HepG2 (cell line): Measurements from ENCODE around the gene RAB43. TPM values are rescaled to one million over a fixed set of nuclear protein-coding genes. Genes with fewer than 3 reads are reported as not detected.

Experiments used
- ARID2 ChIP-seq: sonication (generic); formaldehyde crosslinking; IDR thresholded peaks from 2 replicates; pipeline ENCODE4 v1.8.1; 2022; ENCODE audit warnings: mild to moderate bottlenecking, missing genetic modification reagents, borderline replicate concordance
- CEBPB ChIP-seq: IDR thresholded peaks from 2 replicates; pipeline ENCODE4 v1.6.1; 2011; ENCODE audit warnings: low read depth, low read length, improper control_type of control experiment, borderline replicate concordance
- CHD2 ChIP-seq: IDR thresholded peaks from 2 replicates; pipeline ENCODE4 v1.6.1; 2011; ENCODE audit warnings: low read depth, low read length, improper control_type of control experiment
- ETS1 ChIP-seq: sonication (generic); formaldehyde crosslinking; IDR thresholded peaks from 2 replicates; pipeline ENCODE4 v1.4.0; 2020; ENCODE audit warnings: missing genetic modification reagents
- NFATC3 ChIP-seq: sonication (generic); formaldehyde crosslinking; IDR thresholded peaks from 2 replicates; pipeline ENCODE4 v1.5.1; 2020; ENCODE audit warnings: mild to moderate bottlenecking, missing genetic modification reagents
- YEATS2 ChIP-seq: sonication (generic); formaldehyde crosslinking; IDR thresholded peaks from 2 replicates; pipeline ENCODE4 v1.4.0; 2020; ENCODE audit warnings: missing genetic modification reagents, borderline replicate concordance
- ZBTB40 ChIP-seq, 2 experiments: fragments of 450-650 bp in 1 of 2; sonication (generic) in 1 of 2; formaldehyde crosslinking in 1 of 2; IDR thresholded peaks; 2 replicates each; pipeline versions ENCODE4 v1.6.1 to v1.8.0; 2016 to 2022; ENCODE audit warnings: antibody characterized with exemption in 1 of 2, mild to moderate bottlenecking in 1 of 2, missing genetic modification reagents in 1 of 2
- ZNF224 ChIP-seq: sonication (generic); formaldehyde crosslinking; IDR thresholded peaks from 2 replicates; pipeline ENCODE4 v1.5.0; 2020; ENCODE audit warnings: mild to moderate bottlenecking, missing genetic modification reagents
- ZNF280B ChIP-seq: sonication (generic); formaldehyde crosslinking; IDR thresholded peaks from 2 replicates; pipeline ENCODE4 v1.5.0; 2020; ENCODE audit warnings: missing genetic modification reagents, mild to moderate bottlenecking, borderline replicate concordance
- ZNF687 ChIP-seq: sonication (generic); formaldehyde crosslinking; IDR thresholded peaks from 2 replicates; pipeline ENCODE4 v1.5.1; 2020; ENCODE audit warnings: mild to moderate bottlenecking, missing genetic modification reagents, moderate library complexity
- ZNF782 ChIP-seq: sonication (generic); formaldehyde crosslinking; IDR thresholded peaks from 2 replicates; pipeline ENCODE4 v1.4.0; 2020; ENCODE audit warnings: missing genetic modification reagents, mild to moderate bottlenecking, borderline replicate concordance
- polyA plus RNA-seq, 8 experiments: library from polyadenylated mRNA; depleted of rRNA in 3 of 8; stranded (reverse) in 7 of 8; unstranded in 1 of 8; fragments of >200 nt; fragmentation: Illumina TruSeq in 4 of 8; extraction: Trizol in 4 of 8; gene quantifications; 2 replicates each; pipeline versions ENCODE4 v1.2.1 to v1.2.3, GENCODE V29; 2011 to 2016; ENCODE audit warnings: low read depth in 4 of 8, missing spikeins in 1 of 8, mixed read lengths in 1 of 8; ENCODE audit not compliant: insufficient read depth in 1 of 8
- total RNA-seq, 5 experiments: library from RNA; depleted of rRNA; stranded (reverse); fragments of >200 nt; fragmentation: Illumina TruSeq; extraction: Trizol; gene quantifications; 2 replicates each; pipeline ENCODE4 v1.2.3, GENCODE V29; 2016; ENCODE audit warnings: low read depth in 1 of 5

Gene RAB43
- total and polyA plus RNA-seq, 2 of the 13 experiments (the other 11 are each of a cell fraction or from before 2014, with no cell fraction given): 11.8 to 18.4 TPM

GRCh38 chr3:129087138-129087702, 34.4 kb downstream of the RAB43 start (continued):
- TF ChIP-seq ZBTB40 (IDR thresholded peaks at IDR 0.05) (no peak), ZBTB40 (CRISPR knock-in tag; IDR thresholded peaks at IDR 0.05) (no peak), NFATC3 (CRISPR knock-in tag) (no peak), ETS1 (CRISPR knock-in tag) (no peak), ZNF687 (CRISPR knock-in tag) (peak; percentile 52), ZNF224 (CRISPR knock-in tag) (no peak), ZNF280B (CRISPR knock-in tag) (0 out of 2 replicates have a peak, but pooled peaks have one; percentile 32), YEATS2 (no peak), CHD2 (no peak), CEBPB (no peak), ARID2 (CRISPR knock-in tag) (no peak), ZNF782 (no peak)
